HCT116 (cell line): ENCODE results near the gene TMEM141.

Experiments used
- POLR2A ChIP-seq: IDR thresholded peaks from 2 replicates; pipeline ENCODE4 v1.7.0; 2011; ENCODE audit warnings: borderline replicate concordance; ENCODE audit not compliant: insufficient read depth, insufficient read length; ENCODE audit errors: extremely low read depth
- POLR2AphosphoS5 ChIP-seq: IDR thresholded peaks from 2 replicates; pipeline ENCODE4 v1.6.1; 2011; ENCODE audit warnings: mild to moderate bottlenecking, low read depth, low read length, moderate library complexity
- TF ChIP-seq, protein P1 (sequence below): IDR thresholded peaks from 2 replicates; pipeline ENCODE4 v1.6.1; 2012; ENCODE audit warnings: low read depth

- no peak for TF ChIP-seq POLR2A
- TF ChIP-seq, protein P1, sequence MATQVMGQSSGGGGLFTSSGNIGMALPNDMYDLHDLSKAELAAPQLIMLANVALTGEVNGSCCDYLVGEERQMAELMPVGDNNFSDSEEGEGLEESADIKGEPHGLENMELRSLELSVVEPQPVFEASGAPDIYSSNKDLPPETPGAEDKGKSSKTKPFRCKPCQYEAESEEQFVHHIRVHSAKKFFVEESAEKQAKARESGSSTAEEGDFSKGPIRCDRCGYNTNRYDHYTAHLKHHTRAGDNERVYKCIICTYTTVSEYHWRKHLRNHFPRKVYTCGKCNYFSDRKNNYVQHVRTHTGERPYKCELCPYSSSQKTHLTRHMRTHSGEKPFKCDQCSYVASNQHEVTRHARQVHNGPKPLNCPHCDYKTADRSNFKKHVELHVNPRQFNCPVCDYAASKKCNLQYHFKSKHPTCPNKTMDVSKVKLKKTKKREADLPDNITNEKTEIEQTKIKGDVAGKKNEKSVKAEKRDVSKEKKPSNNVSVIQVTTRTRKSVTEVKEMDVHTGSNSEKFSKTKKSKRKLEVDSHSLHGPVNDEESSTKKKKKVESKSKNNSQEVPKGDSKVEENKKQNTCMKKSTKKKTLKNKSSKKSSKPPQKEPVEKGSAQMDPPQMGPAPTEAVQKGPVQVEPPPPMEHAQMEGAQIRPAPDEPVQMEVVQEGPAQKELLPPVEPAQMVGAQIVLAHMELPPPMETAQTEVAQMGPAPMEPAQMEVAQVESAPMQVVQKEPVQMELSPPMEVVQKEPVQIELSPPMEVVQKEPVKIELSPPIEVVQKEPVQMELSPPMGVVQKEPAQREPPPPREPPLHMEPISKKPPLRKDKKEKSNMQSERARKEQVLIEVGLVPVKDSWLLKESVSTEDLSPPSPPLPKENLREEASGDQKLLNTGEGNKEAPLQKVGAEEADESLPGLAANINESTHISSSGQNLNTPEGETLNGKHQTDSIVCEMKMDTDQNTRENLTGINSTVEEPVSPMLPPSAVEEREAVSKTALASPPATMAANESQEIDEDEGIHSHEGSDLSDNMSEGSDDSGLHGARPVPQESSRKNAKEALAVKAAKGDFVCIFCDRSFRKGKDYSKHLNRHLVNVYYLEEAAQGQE, result no peak
- no peak for TF ChIP-seq POLR2AphosphoS5
Measured at GRCh38 chr9:136782452-136782851, 8.7 kb upstream of the TMEM141 start.
